EH (cell line): ENCODE data around the gene PRKCA.
"Not testable (repeated sequence)": the region's sequence is repeated elsewhere in the genome, so short reads cannot be mapped to it uniquely, and the experiment has no call there.

Experiments used
- DNase-seq: peaks from one replicate; pipeline ENCODE4 v3.0.0-alpha.2; 2015; ENCODE audit warnings: low read depth

The PRKCA gene

GRCh38 chr17:66489576-66489975 lies 187.2 kb downstream of the PRKCA start:
- not testable (repeated sequence) for DNase-seq

- peak; percentile 5 for DNase-seq
These were observed 188.8 kb downstream of the PRKCA start for GRCh38 chr17:66491213-66491612.

DNA sequence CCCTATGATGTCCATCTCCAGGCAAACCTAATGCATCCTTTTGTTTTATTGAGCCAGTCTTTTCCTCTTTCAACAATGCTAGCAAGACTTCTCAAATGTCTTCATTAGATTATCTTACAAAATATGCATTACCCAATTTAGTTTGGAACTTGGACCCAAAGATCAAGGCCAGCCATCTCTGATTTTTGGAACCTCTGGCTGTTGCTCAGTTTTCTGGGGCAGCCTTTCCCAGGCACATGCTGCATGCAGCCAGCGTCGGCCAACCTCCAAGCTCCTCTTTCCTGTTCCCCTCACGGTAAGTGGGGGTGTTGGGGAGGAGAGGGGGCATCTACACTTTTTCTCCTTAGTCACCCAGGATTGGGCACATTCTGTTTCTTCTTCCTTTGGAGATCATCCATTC lies 189.3 kb downstream of the PRKCA start:
- DNase-seq, result no peak

DNA sequence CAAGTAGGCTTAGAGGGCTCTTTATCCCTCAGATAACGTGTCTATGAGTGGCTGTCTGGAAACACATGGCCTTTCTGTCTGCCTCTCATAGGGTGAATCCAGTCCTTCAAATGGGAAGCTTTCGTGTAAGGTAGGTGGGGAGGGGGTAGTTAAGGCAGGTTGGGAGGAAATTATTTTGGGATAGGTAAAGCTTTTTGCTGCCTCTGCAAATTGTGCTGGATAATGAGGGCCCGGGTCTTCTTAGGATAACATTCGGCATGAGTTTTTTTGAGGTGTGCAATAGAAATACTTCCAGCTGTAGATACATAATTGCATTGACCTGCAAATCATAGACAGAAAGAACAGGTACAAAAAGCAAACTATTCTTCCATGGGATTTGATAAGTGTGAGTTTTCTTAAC lies 189.7 kb downstream of the PRKCA start:
- DNase-seq, result no peak

GRCh38 chr17:66492561-66493005 lies 190.2 kb downstream of the PRKCA start:
- DNase-seq, result peak; percentile 47

DNA sequence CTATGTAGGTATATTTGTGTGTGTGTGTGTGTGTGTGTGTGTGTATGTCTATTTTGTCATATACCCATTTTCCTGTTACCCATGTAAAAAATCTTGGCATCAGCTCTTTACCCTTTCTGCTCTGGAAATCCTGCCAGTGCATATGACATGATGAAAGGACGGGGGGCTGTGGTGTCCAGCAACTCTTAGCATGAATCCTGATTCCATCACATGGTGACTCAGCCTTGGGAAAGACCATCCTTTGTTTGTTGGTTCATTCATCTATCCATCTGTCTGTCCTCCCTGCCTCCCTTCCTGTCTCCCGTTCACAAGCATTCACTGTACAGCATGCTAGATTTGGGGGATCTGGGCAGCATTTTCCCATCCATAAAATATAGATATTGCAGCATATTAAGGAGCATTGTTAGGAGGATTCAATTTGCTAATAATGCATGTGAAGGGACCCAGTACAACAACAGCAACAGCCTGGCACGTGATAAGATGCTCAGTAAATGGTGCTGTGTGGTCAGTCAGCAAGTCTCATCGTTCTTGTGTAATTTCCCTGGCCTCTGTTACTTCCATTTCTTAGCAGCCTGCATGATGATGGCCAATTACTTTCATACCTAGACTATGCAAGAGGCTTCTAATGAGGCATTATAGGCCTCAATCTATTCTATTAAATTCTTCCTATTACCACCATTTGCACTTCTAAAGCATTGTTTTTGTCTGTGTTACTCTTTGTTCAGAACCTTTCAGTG lies 191.0 kb downstream of the PRKCA start:
- peak; percentile 77 for DNase-seq

GRCh38 chr17:66494023-66494803 lies 191.8 kb downstream of the PRKCA start:
- DNase-seq, result peak; percentile 93

GRCh38 chr17:66495035-66495434 lies 192.6 kb downstream of the PRKCA start:
- DNase-seq, result no peak

DNA sequence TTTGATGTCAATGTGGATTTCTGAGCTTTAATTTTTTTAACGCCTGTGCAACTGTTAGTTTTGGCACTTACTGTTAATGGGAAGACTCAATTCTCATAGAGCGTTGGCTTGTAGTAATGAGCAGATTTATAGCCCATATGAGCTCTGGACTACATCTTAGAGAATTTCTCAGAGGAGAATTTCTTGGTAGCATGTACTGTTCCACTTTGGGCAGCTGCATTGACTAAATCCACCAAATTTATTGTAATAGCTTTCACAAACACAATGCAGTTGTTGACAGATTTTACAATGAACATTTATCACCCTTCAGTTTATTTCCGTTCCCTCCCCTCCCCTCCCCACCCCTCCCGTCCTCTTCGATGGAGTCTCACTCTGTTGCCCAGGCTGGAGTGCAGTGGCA lies 193.9 kb downstream of the PRKCA start:
- no peak for DNase-seq

- no peak for DNase-seq
These were observed 196.2 kb downstream of the PRKCA start for GRCh38 chr17:66498580-66498979.

- DNase-seq, result no peak
These were observed 204.2 kb downstream of the PRKCA start for GRCh38 chr17:66506641-66507040.

- DNase-seq, result peak; percentile 76
These were observed 204.9 kb downstream of the PRKCA start for GRCh38 chr17:66507103-66507923.

GRCh38 chr17:66507982-66508760 lies 205.8 kb downstream of the PRKCA start:
- no peak for DNase-seq

DNA sequence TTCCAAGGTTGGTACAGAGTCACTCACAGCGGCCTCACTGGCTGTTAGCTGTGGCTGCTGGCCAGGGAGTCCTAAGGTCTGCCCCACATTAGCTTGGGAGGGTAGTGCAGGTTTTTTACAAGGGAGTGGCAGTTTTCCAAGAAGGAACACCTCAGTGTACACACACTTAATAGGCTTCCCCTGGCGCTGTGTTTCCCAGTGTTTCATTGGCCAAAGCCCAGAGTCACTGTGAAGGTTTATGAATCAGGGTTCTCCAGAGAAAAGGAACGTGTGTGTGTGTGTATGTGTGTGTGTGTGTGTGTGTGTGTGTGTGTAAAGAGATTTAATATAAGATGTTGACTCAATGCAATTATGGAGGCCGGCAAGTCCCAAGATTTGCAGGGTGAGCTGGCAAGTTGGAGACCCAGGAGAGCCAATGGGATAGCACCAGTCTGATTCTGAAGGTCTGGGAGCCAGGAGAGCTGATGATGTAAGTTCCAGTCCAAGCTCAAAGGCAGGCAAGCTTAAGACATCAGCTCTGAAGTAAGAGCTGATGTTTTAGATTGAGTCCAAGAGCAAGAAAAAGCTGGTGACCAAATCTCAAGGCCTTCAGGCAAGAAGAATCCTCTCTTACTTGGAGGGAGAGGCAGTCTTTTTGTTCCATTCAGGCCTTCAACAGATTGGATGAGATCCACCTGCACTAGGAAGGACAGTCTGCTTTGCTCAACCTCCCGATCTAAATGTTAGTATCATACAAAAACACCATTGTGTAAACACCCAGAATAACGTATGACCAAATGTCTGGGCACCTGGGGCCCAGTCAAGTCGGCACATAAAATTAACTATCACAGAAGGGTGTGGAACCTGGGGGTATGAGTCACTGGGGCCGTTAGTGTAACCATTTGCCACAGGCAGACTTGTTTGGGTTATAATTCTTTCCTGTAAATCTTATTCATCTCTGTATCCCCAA lies 206.8 kb downstream of the PRKCA start:
- peak; percentile 81 for DNase-seq

- no peak for DNase-seq
These were observed 207.5 kb downstream of the PRKCA start for GRCh38 chr17:66509926-66510325.

DNA sequence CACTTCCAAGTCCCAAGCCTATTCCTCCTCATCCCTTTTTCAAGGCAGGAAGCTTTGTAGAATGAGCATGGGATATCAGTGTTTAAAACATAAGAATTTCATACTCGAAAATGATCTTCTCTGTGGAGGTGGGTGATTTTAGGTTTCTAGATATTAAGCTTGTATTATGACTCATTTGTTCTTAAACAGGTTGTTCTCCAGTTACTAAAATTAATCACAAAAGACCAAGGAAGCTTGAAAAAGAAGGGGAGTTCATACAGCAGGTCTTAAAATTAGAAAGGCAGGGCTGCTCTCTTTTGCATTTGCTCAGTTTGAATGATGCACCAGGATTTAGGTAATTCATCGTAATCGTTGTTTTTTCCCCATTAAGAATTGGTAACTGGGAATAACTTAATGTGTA lies 208.7 kb downstream of the PRKCA start:
- no peak for DNase-seq

DNA sequence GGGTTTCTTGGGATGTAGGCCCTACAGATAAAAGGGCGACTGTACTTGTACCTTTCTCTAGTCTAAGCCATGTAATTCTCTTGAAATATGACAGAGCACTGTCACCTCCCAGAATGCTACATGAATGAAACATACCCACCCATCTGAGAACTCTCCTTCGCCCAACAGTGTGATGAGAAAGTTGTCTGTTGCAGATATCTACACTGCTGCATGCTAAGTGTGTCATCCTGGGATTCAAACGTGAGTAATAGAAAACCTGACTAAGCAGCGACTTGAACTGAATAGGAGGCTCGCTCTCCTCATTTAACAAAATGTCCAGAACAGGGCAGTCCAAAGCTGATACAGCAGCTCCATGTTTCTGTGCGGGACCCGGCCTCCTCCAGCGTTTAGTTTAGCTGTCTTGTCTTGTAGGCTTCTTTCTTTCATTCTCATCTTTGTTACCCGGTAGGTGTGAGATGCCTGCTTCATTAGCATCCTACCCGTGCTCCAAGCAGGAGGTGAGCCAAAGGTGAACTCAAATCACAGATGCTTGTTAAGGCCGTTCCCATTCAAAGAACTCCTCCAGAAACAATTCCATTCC lies 211.9 kb downstream of the PRKCA start:
- peak; percentile 52 for DNase-seq

DNA sequence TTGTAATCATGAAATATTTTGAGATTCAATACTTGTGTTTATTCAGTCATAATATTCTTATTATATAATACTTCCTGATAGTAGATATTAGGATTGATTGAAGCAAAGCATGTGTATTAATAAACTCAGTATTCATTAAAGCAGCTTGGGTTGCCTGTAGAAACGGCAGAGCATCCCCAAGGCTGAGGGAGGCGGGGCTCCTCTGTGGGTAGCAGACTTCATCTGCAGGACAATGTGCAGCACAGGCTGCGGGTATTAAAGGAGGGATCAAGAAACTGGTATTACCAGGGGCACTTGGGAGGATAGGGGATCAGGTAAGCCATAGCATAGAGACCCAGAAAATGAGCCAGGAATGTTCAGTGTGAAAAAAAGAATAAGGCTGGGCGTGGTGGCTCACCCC lies 213.6 kb downstream of the PRKCA start:
- DNase-seq, result no peak

DNA sequence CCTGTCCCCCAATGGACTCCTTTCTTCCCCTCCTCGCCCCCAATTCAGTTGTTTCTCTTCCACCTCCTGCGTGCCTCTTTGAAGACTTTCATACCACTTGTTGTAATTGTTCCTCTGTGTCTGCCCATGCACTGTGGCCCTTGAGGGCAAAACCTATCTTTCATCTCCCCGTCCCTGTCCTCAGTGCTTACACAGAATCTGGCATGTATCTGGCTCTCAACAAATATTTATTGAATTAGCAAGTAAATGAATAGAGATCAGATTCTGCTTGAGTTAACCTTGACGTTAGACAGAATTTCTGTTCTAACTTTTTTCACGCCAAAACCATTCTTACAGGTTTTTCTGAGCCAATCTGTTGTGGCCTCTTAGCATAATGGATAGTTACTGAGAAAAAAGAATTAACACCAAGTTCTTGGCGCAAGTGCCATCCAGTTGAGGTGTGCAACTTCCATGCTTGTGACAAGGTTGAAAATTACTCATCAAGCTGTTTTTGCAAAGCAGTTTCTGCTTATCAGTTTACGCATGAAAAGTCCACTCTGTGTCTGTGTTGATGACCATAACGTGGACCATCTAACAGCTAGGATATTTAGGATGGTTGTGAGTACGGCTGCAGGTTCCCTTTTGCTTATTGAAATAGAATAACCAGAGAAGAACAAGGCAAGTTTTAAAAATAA lies 215.1 kb downstream of the PRKCA start:
- no peak for DNase-seq

DNA sequence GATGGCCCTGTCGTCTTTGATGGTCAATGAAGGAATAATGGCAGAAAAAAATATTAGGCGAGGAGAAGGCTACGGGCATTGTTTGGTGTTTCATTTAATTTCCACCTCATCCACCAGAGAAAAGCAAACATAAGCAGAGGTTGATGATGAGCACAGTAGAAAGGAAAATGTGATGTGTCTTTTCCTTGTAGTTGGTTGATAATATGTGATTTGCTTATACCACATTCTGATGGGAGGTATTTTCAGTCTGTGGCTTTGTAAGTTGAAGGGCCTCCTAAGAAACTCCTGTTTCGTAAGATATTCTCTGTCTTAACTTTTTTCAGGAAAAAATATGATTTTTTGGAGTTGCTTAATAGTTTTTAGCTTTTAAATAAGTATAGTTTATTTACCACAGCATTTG lies 215.7 kb downstream of the PRKCA start:
- DNase-seq, result no peak
